Forelimb muscle (tissue), 1 donor: ENCODE data around the gene C1QTNF7. TPM values are rescaled to one million over a fixed set of nuclear protein-coding genes. Genes with fewer than 3 reads are reported as not detected.

Experiments
- polyA plus RNA-seq: library from polyadenylated mRNA; unstranded; fragments of 120-200 nt; gene quantifications from one replicate; pipeline ENCODE4 v1.2.1, GENCODE V29; 2013; ENCODE audit not compliant: insufficient read length

C1QTNF7 gene
- polyA plus RNA-seq, 1 donor = 2.5 TPM

Other genes starting within 250 kb of the C1QTNF7 start
- gene CC2D2A, start 41.8 kb downstream of the C1QTNF7 start, polyA plus RNA-seq = 10.8 TPM
- gene FBXL5, start 227.3 kb downstream of the C1QTNF7 start, polyA plus RNA-seq = 67.2 TPM